ENCODE data around the gene NADK. TPM values are rescaled to one million over a fixed set of nuclear protein-coding genes. Genes with fewer than 3 reads are reported as not detected.
A peak's percentile ranks its signal among the peaks of the same experiment; 100 is the strongest.

The NADK gene
- total and polyA plus RNA-seq, 10 of the 15 experiments (the other 5 are each of a cell fraction or from before 2014, with no cell fraction given): 1.1 to 93.2 (median 46.9) TPM

DNA sequence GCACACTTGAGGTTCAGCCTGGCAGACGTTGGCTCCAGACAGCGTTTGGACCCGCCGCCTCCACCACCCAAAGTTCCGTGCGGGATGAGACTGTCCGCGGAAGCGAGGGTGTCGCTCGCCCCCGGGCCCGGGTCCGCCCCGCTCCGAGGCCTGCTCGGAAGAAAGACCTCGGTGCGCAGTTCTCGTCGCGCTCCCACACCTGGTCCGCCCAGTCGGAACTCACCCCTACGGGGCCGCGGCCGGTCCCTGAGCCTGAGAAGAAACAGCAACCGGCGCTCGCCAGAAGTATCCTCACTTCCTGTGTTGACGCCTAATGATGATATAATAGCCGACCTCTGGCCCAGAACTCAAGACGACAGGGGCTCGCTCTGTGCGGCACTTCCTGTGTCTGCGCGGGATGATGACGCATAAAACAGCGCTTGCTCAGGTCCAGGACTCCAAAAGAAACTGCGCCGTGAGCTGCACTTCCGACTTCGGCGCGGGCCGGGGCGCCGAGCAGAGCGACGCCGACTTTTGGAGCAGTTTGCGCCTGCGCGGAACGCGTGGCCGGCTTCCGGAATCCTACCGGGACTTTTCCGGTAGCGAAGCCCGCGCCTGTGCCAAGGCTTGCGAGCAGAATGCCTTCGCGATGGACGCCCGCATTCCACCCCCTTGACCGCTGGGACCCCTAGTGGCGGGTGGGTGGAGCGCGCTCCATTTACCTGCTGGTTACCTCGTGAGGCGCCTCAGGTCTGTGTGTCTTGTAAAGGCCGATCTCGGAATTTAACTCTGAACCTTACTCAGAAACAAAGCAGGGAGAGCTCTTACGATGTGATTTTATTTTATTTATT lies 54.0 kb downstream of the NADK start, which contains the start of gene CDK11A (continued):
- TF ChIP-seq, protein P1, sequence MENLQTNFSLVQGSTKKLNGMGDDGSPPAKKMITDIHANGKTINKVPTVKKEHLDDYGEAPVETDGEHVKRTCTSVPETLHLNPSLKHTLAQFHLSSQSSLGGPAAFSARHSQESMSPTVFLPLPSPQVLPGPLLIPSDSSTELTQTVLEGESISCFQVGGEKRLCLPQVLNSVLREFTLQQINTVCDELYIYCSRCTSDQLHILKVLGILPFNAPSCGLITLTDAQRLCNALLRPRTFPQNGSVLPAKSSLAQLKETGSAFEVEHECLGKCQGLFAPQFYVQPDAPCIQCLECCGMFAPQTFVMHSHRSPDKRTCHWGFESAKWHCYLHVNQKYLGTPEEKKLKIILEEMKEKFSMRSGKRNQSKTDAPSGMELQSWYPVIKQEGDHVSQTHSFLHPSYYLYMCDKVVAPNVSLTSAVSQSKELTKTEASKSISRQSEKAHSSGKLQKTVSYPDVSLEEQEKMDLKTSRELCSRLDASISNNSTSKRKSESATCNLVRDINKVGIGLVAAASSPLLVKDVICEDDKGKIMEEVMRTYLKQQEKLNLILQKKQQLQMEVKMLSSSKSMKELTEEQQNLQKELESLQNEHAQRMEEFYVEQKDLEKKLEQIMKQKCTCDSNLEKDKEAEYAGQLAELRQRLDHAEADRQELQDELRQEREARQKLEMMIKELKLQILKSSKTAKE (IDR thresholded peaks at IDR 0.05; ENCODE audit: low read depth, poor library complexity, severe bottlenecking): peak; percentile 30
- TF ChIP-seq ZNF207 (IDR thresholded peaks at IDR 0.05; ENCODE audit: borderline replicate concordance) (peak; percentile 85; the same call in 1 of the 2 replicates), MTA2 (IDR thresholded peaks at IDR 0.05; ENCODE audit: low read depth) (peak; percentile 52), RB1 (IDR thresholded peaks at IDR 0.05; ENCODE audit: borderline replicate concordance) (0 out of 2 replicates have a peak, but pooled peaks have one; percentile 67), CREM (IDR thresholded peaks at IDR 0.05; ENCODE audit: low read depth) (peak; percentile 99), SIX5 (IDR thresholded peaks at IDR 0.05; ENCODE audit: low read depth, low read length, severe bottlenecking) (peak; percentile 59), NBN (IDR thresholded peaks at IDR 0.05) (peak; percentile 96), KLF5 (IDR thresholded peaks at IDR 0.05; ENCODE audit: partially characterized antibody) (peak; percentile 52), LARP7 (IDR thresholded peaks at IDR 0.05) (peak; percentile 60; the same call in 1 of the 2 replicates), SP1 (IDR thresholded peaks at IDR 0.05; ENCODE audit: low read depth, low read length) (peak; percentile 24), TAF1 (IDR thresholded peaks at IDR 0.05; ENCODE audit: borderline replicate concordance, low read depth, low read length) (0 out of 2 replicates have a peak, but pooled peaks have one; percentile 21), HCFC1 (IDR thresholded peaks at IDR 0.05; ENCODE audit: low read length) (peak; percentile 83), RUNX3 (IDR thresholded peaks at IDR 0.05; ENCODE audit: low read length) (peak; percentile 24; the same call in 1 of the 2 replicates), SPI1 (IDR thresholded peaks at IDR 0.05; ENCODE audit: borderline replicate concordance, insufficient read depth, low read depth, low read length) (peak; percentile 53), SREBF1 (IDR thresholded peaks at IDR 0.05; ENCODE audit: low read length) (peak; percentile 62; the same call in 1 of the 2 replicates)
- TF ChIP-seq, protein P2, sequence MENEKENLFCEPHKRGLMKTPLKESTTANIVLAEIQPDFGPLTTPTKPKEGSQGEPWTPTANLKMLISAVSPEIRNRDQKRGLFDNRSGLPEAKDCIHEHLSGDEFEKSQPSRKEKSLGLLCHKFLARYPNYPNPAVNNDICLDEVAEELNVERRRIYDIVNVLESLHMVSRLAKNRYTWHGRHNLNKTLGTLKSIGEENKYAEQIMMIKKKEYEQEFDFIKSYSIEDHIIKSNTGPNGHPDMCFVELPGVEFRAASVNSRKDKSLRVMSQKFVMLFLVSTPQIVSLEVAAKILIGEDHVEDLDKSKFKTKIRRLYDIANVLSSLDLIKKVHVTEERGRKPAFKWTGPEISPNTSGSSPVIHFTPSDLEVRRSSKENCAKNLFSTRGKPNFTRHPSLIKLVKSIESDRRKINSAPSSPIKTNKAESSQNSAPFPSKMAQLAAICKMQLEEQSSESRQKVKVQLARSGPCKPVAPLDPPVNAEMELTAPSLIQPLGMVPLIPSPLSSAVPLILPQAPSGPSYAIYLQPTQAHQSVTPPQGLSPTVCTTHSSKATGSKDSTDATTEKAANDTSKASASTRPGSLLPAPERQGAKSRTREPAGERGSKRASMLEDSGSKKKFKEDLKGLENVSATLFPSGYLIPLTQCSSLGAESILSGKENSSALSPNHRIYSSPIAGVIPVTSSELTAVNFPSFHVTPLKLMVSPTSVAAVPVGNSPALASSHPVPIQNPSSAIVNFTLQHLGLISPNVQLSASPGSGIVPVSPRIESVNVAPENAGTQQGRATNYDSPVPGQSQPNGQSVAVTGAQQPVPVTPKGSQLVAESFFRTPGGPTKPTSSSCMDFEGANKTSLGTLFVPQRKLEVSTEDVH (IDR thresholded peaks at IDR 0.05; ENCODE audit: low read depth, partially characterized antibody): peak; percentile 94
- TF ChIP-seq, protein P3, sequence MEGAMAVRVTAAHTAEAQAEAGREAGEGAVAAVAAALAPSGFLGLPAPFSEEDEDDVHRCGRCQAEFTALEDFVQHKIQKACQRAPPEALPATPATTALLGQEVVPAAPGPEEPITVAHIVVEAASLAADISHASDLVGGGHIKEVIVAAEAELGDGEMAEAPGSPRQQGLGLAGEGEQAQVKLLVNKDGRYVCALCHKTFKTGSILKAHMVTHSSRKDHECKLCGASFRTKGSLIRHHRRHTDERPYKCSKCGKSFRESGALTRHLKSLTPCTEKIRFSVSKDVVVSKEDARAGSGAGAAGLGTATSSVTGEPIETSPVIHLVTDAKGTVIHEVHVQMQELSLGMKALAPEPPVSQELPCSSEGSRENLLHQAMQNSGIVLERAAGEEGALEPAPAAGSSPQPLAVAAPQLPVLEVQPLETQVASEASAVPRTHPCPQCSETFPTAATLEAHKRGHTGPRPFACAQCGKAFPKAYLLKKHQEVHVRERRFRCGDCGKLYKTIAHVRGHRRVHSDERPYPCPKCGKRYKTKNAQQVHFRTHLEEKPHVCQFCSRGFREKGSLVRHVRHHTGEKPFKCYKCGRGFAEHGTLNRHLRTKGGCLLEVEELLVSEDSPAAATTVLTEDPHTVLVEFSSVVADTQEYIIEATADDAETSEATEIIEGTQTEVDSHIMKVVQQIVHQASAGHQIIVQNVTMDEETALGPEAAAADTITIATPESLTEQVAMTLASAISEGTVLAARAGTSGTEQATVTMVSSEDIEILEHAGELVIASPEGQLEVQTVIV (IDR thresholded peaks at IDR 0.05; ENCODE audit: borderline replicate concordance, partially characterized antibody): peak; percentile 85
- TF ChIP-seq, protein P4, sequence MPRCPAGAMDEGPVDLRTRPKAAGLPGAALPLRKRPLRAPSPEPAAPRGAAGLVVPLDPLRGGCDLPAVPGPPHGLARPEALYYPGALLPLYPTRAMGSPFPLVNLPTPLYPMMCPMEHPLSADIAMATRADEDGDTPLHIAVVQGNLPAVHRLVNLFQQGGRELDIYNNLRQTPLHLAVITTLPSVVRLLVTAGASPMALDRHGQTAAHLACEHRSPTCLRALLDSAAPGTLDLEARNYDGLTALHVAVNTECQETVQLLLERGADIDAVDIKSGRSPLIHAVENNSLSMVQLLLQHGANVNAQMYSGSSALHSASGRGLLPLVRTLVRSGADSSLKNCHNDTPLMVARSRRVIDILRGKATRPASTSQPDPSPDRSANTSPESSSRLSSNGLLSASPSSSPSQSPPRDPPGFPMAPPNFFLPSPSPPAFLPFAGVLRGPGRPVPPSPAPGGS (IDR thresholded peaks at IDR 0.05; ENCODE audit: borderline replicate concordance, insufficient read depth, low read depth, low read length, poor library complexity, severe bottlenecking): peak; percentile 46
